ENCODE measurements around the gene BCL3. TPM values are rescaled to one million over a fixed set of nuclear protein-coding genes. Genes with fewer than 3 reads are reported as not detected.

Gene BCL3
- total and polyA plus RNA-seq, 2 experiments from 2014 or later, result 1.4 to 4.1 TPM

DNA sequence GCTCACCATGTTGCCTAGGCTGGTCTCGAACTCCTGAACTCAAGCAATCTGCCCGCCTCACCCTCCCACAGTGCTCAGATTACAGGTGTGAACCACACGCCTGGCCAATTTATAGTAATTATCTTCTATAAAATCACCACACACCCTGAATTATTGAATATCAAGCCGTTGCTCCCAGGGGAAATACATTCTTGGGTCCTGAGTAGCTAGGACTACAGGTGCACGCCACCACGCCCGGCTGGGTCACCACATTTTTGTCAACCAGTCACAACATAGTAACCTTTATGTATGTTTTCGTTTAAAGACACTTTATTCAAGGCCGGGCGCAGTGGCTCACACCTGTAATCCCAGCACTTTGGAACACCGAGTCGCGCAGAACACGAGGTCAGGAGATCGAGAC lies 37.5 kb downstream of the BCL3 start (continued):
- TF ChIP-seq, protein P1, sequence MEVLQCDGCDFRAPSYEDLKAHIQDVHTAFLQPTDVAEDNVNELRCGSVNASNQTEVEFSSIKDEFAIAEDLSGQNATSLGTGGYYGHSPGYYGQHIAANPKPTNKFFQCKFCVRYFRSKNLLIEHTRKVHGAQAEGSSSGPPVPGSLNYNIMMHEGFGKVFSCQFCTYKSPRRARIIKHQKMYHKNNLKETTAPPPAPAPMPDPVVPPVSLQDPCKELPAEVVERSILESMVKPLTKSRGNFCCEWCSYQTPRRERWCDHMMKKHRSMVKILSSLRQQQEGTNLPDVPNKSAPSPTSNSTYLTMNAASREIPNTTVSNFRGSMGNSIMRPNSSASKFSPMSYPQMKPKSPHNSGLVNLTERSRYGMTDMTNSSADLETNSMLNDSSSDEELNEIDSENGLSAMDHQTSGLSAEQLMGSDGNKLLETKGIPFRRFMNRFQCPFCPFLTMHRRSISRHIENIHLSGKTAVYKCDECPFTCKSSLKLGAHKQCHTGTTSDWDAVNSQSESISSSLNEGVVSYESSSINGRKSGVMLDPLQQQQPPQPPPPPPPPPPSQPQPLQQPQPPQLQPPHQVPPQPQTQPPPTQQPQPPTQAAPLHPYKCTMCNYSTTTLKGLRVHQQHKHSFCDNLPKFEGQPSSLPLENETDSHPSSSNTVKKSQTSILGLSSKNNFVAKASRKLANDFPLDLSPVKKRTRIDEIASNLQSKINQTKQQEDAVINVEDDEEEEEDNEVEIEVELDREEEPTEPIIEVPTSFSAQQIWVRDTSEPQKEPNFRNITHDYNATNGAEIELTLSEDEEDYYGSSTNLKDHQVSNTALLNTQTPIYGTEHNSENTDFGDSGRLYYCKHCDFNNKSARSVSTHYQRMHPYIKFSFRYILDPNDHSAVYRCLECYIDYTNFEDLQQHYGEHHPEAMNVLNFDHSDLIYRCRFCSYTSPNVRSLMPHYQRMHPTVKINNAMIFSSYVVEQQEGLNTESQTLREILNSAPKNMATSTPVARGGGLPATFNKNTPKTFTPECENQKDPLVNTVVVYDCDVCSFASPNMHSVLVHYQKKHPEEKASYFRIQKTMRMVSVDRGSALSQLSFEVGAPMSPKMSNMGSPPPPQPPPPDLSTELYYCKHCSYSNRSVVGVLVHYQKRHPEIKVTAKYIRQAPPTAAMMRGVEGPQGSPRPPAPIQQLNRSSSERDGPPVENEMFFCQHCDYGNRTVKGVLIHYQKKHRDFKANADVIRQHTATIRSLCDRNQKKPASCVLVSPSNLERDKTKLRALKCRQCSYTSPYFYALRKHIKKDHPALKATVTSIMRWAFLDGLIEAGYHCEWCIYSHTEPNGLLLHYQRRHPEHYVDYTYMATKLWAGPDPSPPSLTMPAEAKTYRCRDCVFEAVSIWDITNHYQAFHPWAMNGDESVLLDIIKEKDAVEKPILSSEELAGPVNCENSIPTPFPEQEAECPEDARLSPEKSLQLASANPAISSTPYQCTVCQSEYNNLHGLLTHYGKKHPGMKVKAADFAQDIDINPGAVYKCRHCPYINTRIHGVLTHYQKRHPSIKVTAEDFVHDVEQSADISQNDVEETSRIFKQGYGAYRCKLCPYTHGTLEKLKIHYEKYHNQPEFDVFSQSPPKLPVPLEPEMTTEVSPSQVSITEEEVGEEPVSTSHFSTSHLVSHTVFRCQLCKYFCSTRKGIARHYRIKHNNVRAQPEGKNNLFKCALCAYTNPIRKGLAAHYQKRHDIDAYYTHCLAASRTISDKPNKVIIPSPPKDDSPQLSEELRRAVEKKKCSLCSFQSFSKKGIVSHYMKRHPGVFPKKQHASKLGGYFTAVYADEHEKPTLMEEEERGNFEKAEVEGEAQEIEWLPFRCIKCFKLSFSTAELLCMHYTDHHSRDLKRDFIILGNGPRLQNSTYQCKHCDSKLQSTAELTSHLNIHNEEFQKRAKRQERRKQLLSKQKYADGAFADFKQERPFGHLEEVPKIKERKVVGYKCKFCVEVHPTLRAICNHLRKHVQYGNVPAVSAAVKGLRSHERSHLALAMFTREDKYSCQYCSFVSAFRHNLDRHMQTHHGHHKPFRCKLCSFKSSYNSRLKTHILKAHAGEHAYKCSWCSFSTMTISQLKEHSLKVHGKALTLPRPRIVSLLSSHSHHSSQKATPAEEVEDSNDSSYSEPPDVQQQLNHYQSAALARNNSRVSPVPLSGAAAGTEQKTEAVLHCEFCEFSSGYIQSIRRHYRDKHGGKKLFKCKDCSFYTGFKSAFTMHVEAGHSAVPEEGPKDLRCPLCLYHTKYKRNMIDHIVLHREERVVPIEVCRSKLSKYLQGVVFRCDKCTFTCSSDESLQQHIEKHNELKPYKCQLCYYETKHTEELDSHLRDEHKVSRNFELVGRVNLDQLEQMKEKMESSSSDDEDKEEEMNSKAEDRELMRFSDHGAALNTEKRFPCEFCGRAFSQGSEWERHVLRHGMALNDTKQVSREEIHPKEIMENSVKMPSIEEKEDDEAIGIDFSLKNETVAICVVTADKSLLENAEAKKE (CRISPR knock-in tag; IDR thresholded peaks at IDR 0.05), result no peak
- TF ChIP-seq, protein P2, sequence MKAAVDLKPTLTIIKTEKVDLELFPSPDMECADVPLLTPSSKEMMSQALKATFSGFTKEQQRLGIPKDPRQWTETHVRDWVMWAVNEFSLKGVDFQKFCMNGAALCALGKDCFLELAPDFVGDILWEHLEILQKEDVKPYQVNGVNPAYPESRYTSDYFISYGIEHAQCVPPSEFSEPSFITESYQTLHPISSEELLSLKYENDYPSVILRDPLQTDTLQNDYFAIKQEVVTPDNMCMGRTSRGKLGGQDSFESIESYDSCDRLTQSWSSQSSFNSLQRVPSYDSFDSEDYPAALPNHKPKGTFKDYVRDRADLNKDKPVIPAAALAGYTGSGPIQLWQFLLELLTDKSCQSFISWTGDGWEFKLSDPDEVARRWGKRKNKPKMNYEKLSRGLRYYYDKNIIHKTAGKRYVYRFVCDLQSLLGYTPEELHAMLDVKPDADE (IDR thresholded peaks at IDR 0.05), result no peak
- no peak for TF ChIP-seq EZH2 (IDR thresholded peaks at IDR 0.05; ENCODE audit: low read depth, unreplicated experiment)
- no peak for TF ChIP-seq EZH2phosphoT487 (IDR thresholded peaks at IDR 0.05; ENCODE audit: unreplicated experiment)

DNA sequence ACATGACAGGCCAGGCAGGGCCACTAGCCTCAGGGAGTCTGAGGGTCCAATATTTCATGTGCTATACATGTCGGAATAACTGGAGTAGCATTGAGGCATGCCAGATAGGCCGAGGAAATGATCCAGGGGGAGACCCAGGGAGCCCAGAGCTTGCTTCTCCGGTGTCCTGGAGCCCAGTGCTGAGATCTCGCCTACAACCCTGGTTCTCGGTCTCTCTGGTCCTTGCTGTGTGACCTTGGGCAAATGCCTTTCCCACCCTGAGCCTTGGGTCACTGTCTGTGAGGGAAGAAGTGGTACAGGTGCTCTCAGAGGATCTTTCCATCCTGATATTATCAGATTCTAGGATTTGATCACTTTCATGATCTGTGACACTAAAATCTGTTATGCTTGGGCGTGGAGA lies 40.5 kb downstream of the BCL3 start:
- peaks cover 6% of the 10 kb centered on the region; the same call in 2 of the 3 replicates for H3K4me1 Mint-ChIP-seq
- TF ChIP-seq POLR2AphosphoS5 (IDR thresholded peaks at IDR 0.05; ENCODE audit: low read depth) (no peak), EZH2phosphoT487 (IDR thresholded peaks at IDR 0.05; ENCODE audit: unreplicated experiment) (no peak), STAT1 (IDR thresholded peaks at IDR 0.05; ENCODE audit: unreplicated experiment) (no peak), JUNB (IDR thresholded peaks at IDR 0.05; ENCODE audit: unreplicated experiment) (no peak), NANOG (IDR thresholded peaks at IDR 0.05; ENCODE audit: borderline replicate concordance) (no peak)
- TF ChIP-seq, protein P3, sequence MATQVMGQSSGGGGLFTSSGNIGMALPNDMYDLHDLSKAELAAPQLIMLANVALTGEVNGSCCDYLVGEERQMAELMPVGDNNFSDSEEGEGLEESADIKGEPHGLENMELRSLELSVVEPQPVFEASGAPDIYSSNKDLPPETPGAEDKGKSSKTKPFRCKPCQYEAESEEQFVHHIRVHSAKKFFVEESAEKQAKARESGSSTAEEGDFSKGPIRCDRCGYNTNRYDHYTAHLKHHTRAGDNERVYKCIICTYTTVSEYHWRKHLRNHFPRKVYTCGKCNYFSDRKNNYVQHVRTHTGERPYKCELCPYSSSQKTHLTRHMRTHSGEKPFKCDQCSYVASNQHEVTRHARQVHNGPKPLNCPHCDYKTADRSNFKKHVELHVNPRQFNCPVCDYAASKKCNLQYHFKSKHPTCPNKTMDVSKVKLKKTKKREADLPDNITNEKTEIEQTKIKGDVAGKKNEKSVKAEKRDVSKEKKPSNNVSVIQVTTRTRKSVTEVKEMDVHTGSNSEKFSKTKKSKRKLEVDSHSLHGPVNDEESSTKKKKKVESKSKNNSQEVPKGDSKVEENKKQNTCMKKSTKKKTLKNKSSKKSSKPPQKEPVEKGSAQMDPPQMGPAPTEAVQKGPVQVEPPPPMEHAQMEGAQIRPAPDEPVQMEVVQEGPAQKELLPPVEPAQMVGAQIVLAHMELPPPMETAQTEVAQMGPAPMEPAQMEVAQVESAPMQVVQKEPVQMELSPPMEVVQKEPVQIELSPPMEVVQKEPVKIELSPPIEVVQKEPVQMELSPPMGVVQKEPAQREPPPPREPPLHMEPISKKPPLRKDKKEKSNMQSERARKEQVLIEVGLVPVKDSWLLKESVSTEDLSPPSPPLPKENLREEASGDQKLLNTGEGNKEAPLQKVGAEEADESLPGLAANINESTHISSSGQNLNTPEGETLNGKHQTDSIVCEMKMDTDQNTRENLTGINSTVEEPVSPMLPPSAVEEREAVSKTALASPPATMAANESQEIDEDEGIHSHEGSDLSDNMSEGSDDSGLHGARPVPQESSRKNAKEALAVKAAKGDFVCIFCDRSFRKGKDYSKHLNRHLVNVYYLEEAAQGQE (IDR thresholded peaks at IDR 0.05; ENCODE audit: unreplicated experiment), result no peak
- TF ChIP-seq, protein P4, sequence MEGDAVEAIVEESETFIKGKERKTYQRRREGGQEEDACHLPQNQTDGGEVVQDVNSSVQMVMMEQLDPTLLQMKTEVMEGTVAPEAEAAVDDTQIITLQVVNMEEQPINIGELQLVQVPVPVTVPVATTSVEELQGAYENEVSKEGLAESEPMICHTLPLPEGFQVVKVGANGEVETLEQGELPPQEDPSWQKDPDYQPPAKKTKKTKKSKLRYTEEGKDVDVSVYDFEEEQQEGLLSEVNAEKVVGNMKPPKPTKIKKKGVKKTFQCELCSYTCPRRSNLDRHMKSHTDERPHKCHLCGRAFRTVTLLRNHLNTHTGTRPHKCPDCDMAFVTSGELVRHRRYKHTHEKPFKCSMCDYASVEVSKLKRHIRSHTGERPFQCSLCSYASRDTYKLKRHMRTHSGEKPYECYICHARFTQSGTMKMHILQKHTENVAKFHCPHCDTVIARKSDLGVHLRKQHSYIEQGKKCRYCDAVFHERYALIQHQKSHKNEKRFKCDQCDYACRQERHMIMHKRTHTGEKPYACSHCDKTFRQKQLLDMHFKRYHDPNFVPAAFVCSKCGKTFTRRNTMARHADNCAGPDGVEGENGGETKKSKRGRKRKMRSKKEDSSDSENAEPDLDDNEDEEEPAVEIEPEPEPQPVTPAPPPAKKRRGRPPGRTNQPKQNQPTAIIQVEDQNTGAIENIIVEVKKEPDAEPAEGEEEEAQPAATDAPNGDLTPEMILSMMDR (conservative IDR thresholded peaks at IDR 0.05; ENCODE audit: low read depth in 2 of 2), result no peak
- TF ChIP-seq, protein P2 (IDR thresholded peaks at IDR 0.05), result no peak

More for the DNA sequence above, 40.5 kb downstream of the BCL3 start:
- peaks cover 6% of the 10 kb centered on the region; the same call in 1 of the 2 replicates for H3F3A ChIP-seq (replicated peaks; ENCODE audit: low read depth)
- H3K27ac ChIP-seq (ENCODE audit: low read depth), result no peak overlapping the region
- Mint-ChIP-seq H3K4me3 (no peak overlapping the region), H3K9me3 (no peaks in the 10 kb centered on the region), H3K27me3 (ENCODE audit: insufficient read depth, low read depth, poor library complexity) (peaks cover 18% of the 10 kb centered on the region), H3K27ac (no peak overlapping the region), H3K36me3 (ENCODE audit: low read depth) (peaks cover 36% of the 10 kb centered on the region; the same call in 2 of the 3 replicates)
- DNase-seq (ENCODE audit: low spot score) (no peak), ATAC-seq (no peak)
- no peak overlapping the region for H3K4me3 ChIP-seq
- peaks cover 5% of the 10 kb centered on the region; the same call in 1 of the 2 replicates for H3K36me3 ChIP-seq (ENCODE audit: insufficient read depth)
- no peaks in the 10 kb centered on the region for H3K79me2 ChIP-seq (replicated peaks; ENCODE audit: insufficient read depth)
- no peaks in the 10 kb centered on the region for H3K27me3 ChIP-seq (ENCODE audit: insufficient read depth)
- no peaks in the 10 kb centered on the region for H3K9me2 ChIP-seq (ENCODE audit: insufficient read depth)
- H3K4me1 ChIP-seq (ENCODE audit: insufficient read depth), result no peaks in the 10 kb centered on the region
- H4K20me1 ChIP-seq (replicated peaks; ENCODE audit: insufficient read depth), result no peaks in the 10 kb centered on the region
- no peak overlapping the region for H3K4me2 ChIP-seq
- H2AFZ ChIP-seq, result no peak overlapping the region

All from GM23338 (cell line).